ENCODE data around the gene COL1A2. TPM values are rescaled to one million over a fixed set of nuclear protein-coding genes. Genes with fewer than 3 reads are reported as not detected.

COL1A2 gene
- total and polyA plus RNA-seq, 5 donors from 2014 or later = not detected

- no peaks in the 10 kb centered on the region for H3K9me3 Mint-ChIP-seq
- no peak for ATAC-seq (ENCODE audit: low read depth in 2 of 2)
- H3K27ac Mint-ChIP-seq = no peak overlapping the region
- no peak for DNase-seq
- H3K27me3 ChIP-seq (ENCODE audit: control insufficient read depth, insufficient read depth, low read length) = peaks cover 2% of the 10 kb centered on the region
- no peaks in the 10 kb centered on the region for H3K9me3 ChIP-seq (ENCODE audit: control insufficient read depth in 2 of 2, low read length in 2 of 2)
- no peaks in the 10 kb centered on the region for H3K36me3 Mint-ChIP-seq
- no peak overlapping the region for H3K4me3 Mint-ChIP-seq
- H3K36me3 ChIP-seq (ENCODE audit: control insufficient read depth, insufficient read depth, low read length) = no peaks in the 10 kb centered on the region
- H3K4me3 ChIP-seq (ENCODE audit: low read depth, low read length) = no peak overlapping the region
- H3K4me1 Mint-ChIP-seq = no peaks in the 10 kb centered on the region
- H3K4me1 ChIP-seq (ENCODE audit: control insufficient read depth, insufficient read depth, low read length, poor library complexity, severe bottlenecking) = no peaks in the 10 kb centered on the region
- H3K27ac ChIP-seq (ENCODE audit: insufficient read depth, low read length, poor library complexity, severe bottlenecking) = no peak overlapping the region
- no peaks in the 10 kb centered on the region for H3K27me3 Mint-ChIP-seq
Observed at GRCh38 chr7:94384315-94384714, 10.4 kb upstream of the COL1A2 start.

- Histone ChIP-seq H3K4me1 (ENCODE audit: control insufficient read depth, insufficient read depth, low read length, poor library complexity, severe bottlenecking) (no peaks in the 10 kb centered on the region), H3K36me3 (ENCODE audit: control insufficient read depth, insufficient read depth, low read length) (no peaks in the 10 kb centered on the region), H3K9me3 (ENCODE audit: control insufficient read depth in 2 of 2, low read length in 2 of 2) (no peaks in the 10 kb centered on the region), H3K4me3 (ENCODE audit: low read depth, low read length) (no peak overlapping the region), H3K27me3 (ENCODE audit: control insufficient read depth, insufficient read depth, low read length) (peaks cover 2% of the 10 kb centered on the region), H3K27ac (ENCODE audit: insufficient read depth, low read length, poor library complexity, severe bottlenecking) (no peak overlapping the region)
- Mint-ChIP-seq H3K27ac (no peak overlapping the region), H3K36me3 (no peaks in the 10 kb centered on the region), H3K4me1 (no peaks in the 10 kb centered on the region), H3K4me3 (no peak overlapping the region), H3K27me3 (no peaks in the 10 kb centered on the region), H3K9me3 (peaks cover 0 to 5% (median 0%) of the 10 kb centered on the region in 7 donors)
- DNase-seq = no peak
- no peak for ATAC-seq (ENCODE audit: low read depth in 2 of 2)
Observed at GRCh38 chr7:94386416-94386815, 8.3 kb upstream of the COL1A2 start.

GRCh38 chr7:94388540-94388939, 6.2 kb upstream of the COL1A2 start:
- no peak for ATAC-seq (ENCODE audit: low read depth in 2 of 2)
- no peak overlapping the region for H3K27ac Mint-ChIP-seq
- Histone ChIP-seq H3K27me3 (ENCODE audit: control insufficient read depth, insufficient read depth, low read length) (peaks cover 2% of the 10 kb centered on the region), H3K27ac (ENCODE audit: insufficient read depth, low read length, poor library complexity, severe bottlenecking) (no peak overlapping the region), H3K4me3 (ENCODE audit: low read depth, low read length) (no peak overlapping the region), H3K9me3 (ENCODE audit: control insufficient read depth in 2 of 2, low read length in 2 of 2) (no peaks in the 10 kb centered on the region), H3K36me3 (ENCODE audit: control insufficient read depth, insufficient read depth, low read length) (no peaks in the 10 kb centered on the region), H3K4me1 (ENCODE audit: control insufficient read depth, insufficient read depth, low read length, poor library complexity, severe bottlenecking) (no peaks in the 10 kb centered on the region)
- peaks cover 0 to 6% (median 2%) of the 10 kb centered on the region in 4 donors for H3K4me1 Mint-ChIP-seq
- H3K36me3 Mint-ChIP-seq = no peaks in the 10 kb centered on the region
- no peak overlapping the region for H3K4me3 Mint-ChIP-seq
- peaks cover 0 to 5% (median 0%) of the 10 kb centered on the region in 7 donors for H3K9me3 Mint-ChIP-seq
- H3K27me3 Mint-ChIP-seq = peaks cover 13% of the 10 kb centered on the region
- DNase-seq = no peak

- H3K4me3 ChIP-seq (ENCODE audit: low read depth, low read length) = no peak overlapping the region
- Mint-ChIP-seq H3K4me3 (no peak overlapping the region), H3K27me3 (peaks cover 17% of the 10 kb centered on the region), H3K4me1 (peaks cover 0 to 6% (median 4%) of the 10 kb centered on the region in 4 donors), H3K9me3 (peaks cover 0 to 5% (median 0%) of the 10 kb centered on the region in 7 donors), H3K27ac (no peak overlapping the region), H3K36me3 (no peaks in the 10 kb centered on the region)
- peaks cover under 1% of the 10 kb centered on the region for H3K4me1 ChIP-seq (ENCODE audit: control insufficient read depth, insufficient read depth, low read length, poor library complexity, severe bottlenecking)
- H3K27ac ChIP-seq (ENCODE audit: insufficient read depth, low read length, poor library complexity, severe bottlenecking) = no peak overlapping the region
- peaks cover 4% of the 10 kb centered on the region for H3K27me3 ChIP-seq (ENCODE audit: control insufficient read depth, insufficient read depth, low read length)
- ATAC-seq (ENCODE audit: low read depth in 2 of 2) (no peak), DNase-seq (no peak)
- no peaks in the 10 kb centered on the region for H3K9me3 ChIP-seq (ENCODE audit: control insufficient read depth in 2 of 2, low read length in 2 of 2)
- no peaks in the 10 kb centered on the region for H3K36me3 ChIP-seq (ENCODE audit: control insufficient read depth, insufficient read depth, low read length)
Observed at GRCh38 chr7:94389381-94389780, 5.3 kb upstream of the COL1A2 start.

GRCh38 chr7:94391726-94392392, 2.8 kb upstream of the COL1A2 start:
- H3K27me3 Mint-ChIP-seq = peaks cover 34% of the 10 kb centered on the region
- peaks cover 0 to 5% (median 0%) of the 10 kb centered on the region in 7 donors for H3K9me3 Mint-ChIP-seq
- H3K4me3 ChIP-seq (ENCODE audit: low read depth, low read length) = no peak overlapping the region
- H3K9me3 ChIP-seq (ENCODE audit: control insufficient read depth in 2 of 2, low read length in 2 of 2) = no peaks in the 10 kb centered on the region
- H3K4me1 ChIP-seq (ENCODE audit: control insufficient read depth, insufficient read depth, low read length, poor library complexity, severe bottlenecking) = peaks cover 9% of the 10 kb centered on the region
- peaks cover 16% of the 10 kb centered on the region for H3K27me3 ChIP-seq (ENCODE audit: control insufficient read depth, insufficient read depth, low read length)
- no peak overlapping the region for H3K27ac Mint-ChIP-seq
- H3K27ac ChIP-seq (ENCODE audit: insufficient read depth, low read length, poor library complexity, severe bottlenecking) = no peak overlapping the region
- ATAC-seq (ENCODE audit: low read depth in 2 of 2) (no peak), DNase-seq (no peak)
- no peaks in the 10 kb centered on the region for H3K36me3 Mint-ChIP-seq
- H3K36me3 ChIP-seq (ENCODE audit: control insufficient read depth, insufficient read depth, low read length) = no peaks in the 10 kb centered on the region
- H3K4me3 Mint-ChIP-seq = peak overlapping the region in 1 of 4 donors; percentile 82
- peaks cover 5 to 14% (median 11%) of the 10 kb centered on the region in 4 donors for H3K4me1 Mint-ChIP-seq

GRCh38 chr7:94392393-94392786, 2.3 kb upstream of the COL1A2 start:
- Mint-ChIP-seq H3K36me3 (no peaks in the 10 kb centered on the region), H3K9me3 (peaks cover 0 to 5% (median 0%) of the 10 kb centered on the region in 7 donors), H3K27ac (no peak overlapping the region), H3K4me1 (peaks cover 5 to 14% (median 11%) of the 10 kb centered on the region in 4 donors), H3K27me3 (peaks cover 35% of the 10 kb centered on the region), H3K4me3 (peak overlapping the region in 1 of 4 donors; percentile 82)
- no peaks in the 10 kb centered on the region for H3K36me3 ChIP-seq (ENCODE audit: control insufficient read depth, insufficient read depth, low read length)
- peaks cover 9% of the 10 kb centered on the region for H3K4me1 ChIP-seq (ENCODE audit: control insufficient read depth, insufficient read depth, low read length, poor library complexity, severe bottlenecking)
- H3K4me3 ChIP-seq (ENCODE audit: low read depth, low read length) = no peak overlapping the region
- no peaks in the 10 kb centered on the region for H3K9me3 ChIP-seq (ENCODE audit: control insufficient read depth in 2 of 2, low read length in 2 of 2)
- DNase-seq (no peak), ATAC-seq (ENCODE audit: low read depth in 2 of 2) (no peak)
- no peak overlapping the region for H3K27ac ChIP-seq (ENCODE audit: insufficient read depth, low read length, poor library complexity, severe bottlenecking)
- H3K27me3 ChIP-seq (ENCODE audit: control insufficient read depth, insufficient read depth, low read length) = peaks cover 16% of the 10 kb centered on the region

GRCh38 chr7:94393246-94394108, 1.2 kb upstream of the COL1A2 start:
- Mint-ChIP-seq H3K9me3 (peaks cover 0 to 5% (median 0%) of the 10 kb centered on the region in 7 donors), H3K36me3 (no peaks in the 10 kb centered on the region), H3K27ac (no peak overlapping the region), H3K4me1 (peaks cover 5 to 14% (median 11%) of the 10 kb centered on the region in 4 donors), H3K4me3 (peak overlapping the region in 1 of 4 donors; percentile 16), H3K27me3 (peaks cover 35% of the 10 kb centered on the region)
- no peak for DNase-seq
- H3K27ac ChIP-seq (ENCODE audit: insufficient read depth, low read length, poor library complexity, severe bottlenecking) = no peak overlapping the region
- no peak overlapping the region for H3K4me3 ChIP-seq (ENCODE audit: low read depth, low read length)
- ATAC-seq (ENCODE audit: low read depth in 2 of 2) = no peak
- H3K36me3 ChIP-seq (ENCODE audit: control insufficient read depth, insufficient read depth, low read length) = no peaks in the 10 kb centered on the region
- H3K4me1 ChIP-seq (ENCODE audit: control insufficient read depth, insufficient read depth, low read length, poor library complexity, severe bottlenecking) = peaks cover 9% of the 10 kb centered on the region
- H3K27me3 ChIP-seq (ENCODE audit: control insufficient read depth, insufficient read depth, low read length) = peaks cover 16% of the 10 kb centered on the region
- no peaks in the 10 kb centered on the region for H3K9me3 ChIP-seq (ENCODE audit: control insufficient read depth in 2 of 2, low read length in 2 of 2)
